GM18907 (cell line): ENCODE data around the gene RPL13.
A peak's percentile ranks its signal among the peaks of the same experiment; 100 is the strongest.
"Not testable (repeated sequence)": the region's sequence is repeated elsewhere in the genome, so short reads cannot be mapped to it uniquely, and the experiment has no call there.

Experiments
- ATAC-seq: cut with Tn5 transposase; IDR thresholded peaks from one replicate; pipeline ENCODE4 v1.9.1; 2021; ENCODE audit warnings: mild to moderate bottlenecking, moderate library complexity; ENCODE audit not compliant: unreplicated experiment

RPL13 gene

DNA sequence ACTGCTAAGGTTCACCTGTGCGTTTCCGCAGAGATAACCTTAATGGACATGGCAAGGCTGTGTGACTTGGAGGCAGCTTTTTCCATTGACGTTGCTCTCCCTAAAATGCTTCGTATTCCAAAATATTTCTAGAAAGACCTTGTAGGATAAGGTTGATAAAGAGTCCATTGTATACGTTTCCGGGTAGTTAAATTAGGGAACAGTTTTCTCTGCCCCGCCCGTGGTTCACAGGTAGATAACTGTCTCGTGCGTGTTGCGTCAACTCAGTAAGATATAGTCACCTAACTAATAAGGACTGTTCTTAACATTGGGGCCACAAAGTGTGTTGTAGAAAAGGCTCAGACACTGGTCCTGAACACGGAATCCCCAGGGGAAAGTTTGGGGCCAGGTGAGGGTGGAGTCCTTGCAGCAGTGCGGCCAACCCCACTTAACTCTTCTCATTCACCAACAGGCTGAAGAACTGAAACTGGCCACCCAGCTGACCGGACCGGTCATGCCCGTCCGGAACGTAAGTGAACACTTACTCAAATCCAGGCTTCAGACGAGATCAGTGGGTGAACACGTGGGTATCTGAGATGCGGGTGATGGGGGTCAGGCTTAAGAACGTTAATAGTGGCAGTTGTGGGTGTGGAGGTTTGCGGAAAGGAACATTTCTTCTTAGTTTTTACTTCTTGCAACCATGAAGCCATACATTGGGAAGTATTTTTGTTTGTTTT lies 1.6 kb downstream of the RPL13 start:
- ATAC-seq: no peak

DNA sequence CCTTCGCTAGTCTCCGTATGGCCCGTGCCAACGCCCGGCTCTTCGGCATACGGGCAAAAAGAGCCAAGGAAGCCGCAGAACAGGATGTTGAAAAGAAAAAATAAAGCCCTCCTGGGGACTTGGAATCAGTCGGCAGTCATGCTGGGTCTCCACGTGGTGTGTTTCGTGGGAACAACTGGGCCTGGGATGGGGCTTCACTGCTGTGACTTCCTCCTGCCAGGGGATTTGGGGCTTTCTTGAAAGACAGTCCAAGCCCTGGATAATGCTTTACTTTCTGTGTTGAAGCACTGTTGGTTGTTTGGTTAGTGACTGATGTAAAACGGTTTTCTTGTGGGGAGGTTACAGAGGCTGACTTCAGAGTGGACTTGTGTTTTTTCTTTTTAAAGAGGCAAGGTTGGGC lies 2.5 kb downstream of the RPL13 start:
- ATAC-seq: no peak

DNA sequence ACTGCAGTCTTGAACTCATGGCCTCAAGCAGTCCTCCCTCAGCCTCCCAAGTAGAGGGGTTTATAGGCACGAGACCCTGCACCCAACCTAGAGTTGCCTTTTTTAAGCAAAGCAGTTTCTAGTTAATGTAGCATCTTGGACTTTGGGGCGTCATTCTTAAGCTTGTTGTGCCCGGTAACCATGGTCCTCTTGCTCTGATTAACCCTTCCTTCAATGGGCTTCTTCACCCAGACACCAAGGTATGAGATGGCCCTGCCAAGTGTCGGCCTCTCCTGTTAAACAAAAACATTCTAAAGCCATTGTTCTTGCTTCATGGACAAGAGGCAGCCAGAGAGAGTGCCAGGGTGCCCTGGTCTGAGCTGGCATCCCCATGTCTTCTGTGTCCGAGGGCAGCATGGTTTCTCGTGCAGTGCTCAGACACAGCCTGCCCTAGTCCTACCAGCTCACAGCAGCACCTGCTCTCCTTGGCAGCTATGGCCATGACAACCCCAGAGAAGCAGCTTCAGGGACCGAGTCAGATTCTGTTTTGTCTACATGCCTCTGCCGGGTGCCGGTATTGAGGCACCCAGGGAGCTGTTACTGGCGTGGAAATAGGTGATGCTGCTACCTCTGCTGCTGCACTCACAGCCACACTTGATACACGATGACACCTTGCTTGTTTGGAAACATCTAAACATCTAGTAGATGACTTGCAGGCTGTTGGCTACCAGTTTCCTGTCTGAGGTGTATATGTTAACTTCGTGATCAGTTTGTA lies 3.3 kb downstream of the RPL13 start:
- no peak for ATAC-seq

DNA sequence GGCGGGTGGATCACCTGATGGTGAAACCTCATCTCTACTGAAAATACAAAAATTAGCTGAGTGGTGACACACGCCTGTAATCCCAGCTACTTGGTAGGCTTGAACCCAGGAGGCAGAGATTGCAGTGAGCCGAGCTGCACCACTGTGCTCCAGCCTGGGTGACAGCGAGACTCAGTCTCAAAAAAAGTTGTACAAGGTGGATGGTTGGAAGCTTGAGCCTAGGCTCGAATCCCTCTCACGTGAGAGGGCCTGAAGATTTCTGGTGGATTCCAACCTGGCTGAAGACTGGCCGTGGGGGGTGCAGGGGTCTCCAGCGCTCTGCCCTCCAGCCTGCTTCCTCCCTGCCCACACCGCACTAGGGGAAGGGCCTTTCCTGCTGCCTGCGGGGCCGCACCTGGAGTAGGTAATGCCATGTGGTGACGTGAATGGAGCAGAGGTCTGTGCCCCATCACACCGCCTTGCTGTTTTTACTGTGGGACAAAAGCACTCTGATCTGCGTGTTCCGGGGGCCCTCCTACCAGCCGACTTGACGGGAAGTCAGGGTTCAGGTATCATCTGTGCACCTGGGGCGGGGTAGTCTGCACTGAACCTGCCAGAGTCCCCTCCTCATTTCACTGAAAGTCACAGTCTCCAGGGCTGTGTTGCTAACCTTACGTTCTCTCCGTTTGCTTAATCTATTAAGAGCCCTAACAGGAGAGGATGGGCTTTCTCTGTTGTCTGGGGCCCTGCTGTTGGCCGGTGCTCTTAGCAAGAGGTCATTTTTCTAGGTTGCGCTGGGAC lies 4.2 kb downstream of the RPL13 start:
- ATAC-seq: no peak

DNA sequence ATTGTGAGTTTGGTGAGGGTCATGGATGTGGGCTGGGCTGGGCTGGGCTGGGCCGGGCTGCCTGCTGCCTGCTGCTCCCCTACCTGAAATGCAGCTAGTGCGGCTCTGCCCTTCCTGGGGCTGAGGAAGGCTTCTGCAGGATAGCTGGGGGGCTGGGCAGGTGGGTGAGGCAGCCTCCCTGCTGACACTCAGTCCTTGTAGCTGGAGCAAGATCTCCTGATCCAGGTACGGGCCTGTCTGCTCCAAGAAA lies 4.7 kb downstream of the RPL13 start:
- no peak for ATAC-seq

DNA sequence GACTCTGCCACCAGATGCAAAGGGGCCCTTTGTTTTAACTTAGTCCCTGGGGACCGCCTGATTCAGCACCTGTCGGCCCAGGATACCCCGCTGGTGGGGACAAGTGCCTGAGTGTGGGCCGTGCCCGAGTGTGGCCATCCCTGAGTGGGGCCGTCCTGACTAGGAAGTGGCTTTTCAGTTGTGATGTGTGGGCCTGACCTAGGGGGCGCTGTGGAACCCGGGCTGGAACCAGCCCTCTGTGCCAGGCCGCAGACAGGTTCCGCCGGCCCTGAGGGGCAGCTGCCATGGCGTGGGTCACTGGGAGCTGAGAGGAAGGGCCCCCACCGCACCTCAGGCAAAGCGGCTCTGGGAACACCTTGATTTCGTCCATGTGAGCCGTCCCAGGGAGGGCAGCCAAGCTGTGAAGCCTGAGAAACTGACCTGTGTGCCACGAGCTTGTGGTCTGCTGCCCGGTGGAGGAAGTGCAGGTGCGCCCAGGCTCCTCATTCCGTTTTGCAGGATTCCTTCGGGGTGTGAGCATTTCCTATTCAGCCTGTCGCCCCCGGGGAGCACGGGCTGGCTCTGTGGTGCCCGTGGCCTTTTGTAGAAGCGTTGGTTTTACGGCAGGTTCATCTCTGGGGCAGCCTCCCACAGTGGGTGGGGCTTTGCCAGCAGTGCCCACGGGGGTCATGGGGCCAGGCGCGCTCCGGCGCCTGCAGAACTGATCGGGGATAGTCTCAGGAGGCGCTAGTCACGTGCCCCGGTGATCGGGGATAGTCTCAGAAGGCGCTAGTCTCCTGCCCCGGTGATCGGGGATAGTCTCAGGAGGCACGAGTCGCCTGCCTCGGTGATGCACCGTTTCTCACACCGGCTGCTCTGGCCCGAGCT lies 5.3 kb downstream of the RPL13 start:
- ATAC-seq: no peak

DNA sequence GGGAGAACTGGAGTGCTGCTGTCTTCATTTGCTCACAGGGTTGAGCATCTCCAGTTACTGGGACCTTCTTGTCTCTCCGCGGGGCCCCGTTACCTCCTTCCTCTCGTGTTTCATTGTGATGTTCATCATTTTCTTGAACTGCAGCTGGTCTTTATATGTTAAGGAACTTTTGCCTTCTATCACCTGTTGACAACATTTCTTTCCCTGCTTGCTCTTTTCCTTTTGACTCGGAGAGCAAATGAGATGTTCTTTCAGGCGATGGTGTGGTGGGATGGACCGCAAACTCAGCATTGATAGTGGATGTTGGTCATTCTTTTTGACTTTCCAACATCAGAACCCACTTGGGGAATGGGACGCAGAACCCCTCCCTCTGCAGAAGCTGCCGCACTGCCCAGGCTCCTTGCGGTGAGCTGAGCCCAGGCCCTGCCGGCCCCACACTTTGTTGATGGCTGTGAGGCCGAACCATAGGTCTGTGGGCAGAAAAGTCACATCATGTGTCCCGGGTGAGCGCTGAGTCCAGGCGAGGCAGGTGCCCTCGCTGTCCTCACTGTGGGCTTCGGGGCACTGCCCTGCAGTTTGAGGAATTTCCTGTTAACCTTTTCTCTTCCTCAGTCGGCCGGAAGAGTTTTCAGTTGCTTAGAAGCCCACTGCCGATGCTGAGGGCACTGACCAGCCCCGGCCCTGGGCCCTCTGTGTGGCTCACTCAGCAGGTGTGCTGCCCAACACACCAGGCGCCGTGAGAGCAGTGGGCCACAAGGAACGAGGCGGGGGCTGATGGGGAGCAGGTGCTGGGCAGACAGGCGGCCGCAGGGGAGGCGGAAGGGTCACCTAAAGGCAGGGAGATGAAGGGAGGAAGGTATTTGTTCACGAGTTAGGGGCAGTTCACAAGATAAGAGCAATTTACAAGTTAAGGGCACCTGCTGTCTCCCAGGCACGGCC lies 7.4 kb downstream of the RPL13 start:
- no peak for ATAC-seq

DNA sequence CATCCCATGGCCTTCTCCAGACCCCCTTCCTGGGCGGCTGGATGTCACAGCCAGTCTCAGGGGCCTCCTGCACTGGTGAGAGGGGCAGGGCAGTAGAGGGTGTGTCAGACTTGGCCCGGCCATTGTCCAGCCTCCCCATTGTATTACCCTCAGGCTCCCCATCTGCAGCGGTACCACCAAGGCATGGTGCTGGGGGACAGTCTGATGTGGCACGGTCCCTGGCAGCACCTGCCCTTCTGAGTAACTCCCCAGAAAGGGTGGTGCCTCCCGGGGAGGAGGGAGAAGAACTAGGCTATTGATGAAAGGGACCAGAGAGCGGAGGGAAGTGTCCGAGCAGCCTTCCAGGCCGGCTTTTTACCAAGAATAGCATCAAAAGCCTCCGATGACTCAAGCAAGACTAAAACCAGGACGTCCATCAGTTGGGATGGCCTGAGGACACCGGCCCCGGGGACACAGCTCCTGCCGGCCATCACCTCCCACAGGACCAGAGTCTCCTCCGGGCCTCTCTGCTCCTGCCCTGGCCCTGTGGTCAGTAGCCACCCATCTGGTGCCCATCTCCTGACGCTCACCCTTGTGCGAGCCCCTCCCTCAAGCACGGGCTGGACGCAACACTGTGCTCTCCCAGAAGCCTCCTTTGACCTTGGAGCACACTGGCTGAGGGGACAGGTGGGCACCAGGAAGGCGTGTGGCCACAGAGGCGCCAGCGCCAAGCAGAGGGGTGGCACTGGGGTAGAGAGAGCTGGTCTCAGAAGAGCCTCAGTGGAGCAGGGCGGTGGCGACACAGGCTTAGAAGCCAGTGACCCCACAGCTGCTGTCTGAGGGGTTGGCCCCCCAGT lies 9.2 kb downstream of the RPL13 start:
- ATAC-seq: no peak

DNA sequence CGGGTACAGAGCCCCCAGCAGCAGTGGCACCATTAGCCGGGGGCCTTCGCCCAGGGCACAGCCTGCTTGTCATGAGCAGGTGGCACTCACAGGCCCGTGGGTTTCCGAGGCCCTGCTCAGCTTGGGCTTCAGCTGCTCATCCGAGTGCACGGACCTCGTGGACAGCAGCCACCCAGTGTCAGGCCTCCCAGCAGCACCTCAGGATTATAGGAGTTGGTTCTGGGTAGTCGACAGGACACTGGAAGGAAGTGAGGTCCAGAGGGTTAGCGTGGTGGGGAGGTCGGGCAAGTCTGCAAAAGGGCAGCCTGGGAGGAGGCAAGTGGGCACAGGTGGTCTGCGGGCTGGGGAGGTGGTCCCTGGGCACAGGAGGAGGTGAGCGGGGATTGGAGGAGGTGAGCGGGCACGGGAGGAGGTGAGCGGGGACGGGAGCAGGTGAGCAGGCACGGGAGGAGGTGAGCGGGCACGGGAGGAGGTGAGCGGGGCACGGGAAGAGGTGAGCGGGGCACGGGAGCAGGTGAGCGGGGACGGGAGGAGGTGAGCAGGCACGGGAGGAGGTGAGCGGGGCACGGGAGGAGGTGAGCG lies 10.0 kb downstream of the RPL13 start:
- no peak for ATAC-seq

DNA sequence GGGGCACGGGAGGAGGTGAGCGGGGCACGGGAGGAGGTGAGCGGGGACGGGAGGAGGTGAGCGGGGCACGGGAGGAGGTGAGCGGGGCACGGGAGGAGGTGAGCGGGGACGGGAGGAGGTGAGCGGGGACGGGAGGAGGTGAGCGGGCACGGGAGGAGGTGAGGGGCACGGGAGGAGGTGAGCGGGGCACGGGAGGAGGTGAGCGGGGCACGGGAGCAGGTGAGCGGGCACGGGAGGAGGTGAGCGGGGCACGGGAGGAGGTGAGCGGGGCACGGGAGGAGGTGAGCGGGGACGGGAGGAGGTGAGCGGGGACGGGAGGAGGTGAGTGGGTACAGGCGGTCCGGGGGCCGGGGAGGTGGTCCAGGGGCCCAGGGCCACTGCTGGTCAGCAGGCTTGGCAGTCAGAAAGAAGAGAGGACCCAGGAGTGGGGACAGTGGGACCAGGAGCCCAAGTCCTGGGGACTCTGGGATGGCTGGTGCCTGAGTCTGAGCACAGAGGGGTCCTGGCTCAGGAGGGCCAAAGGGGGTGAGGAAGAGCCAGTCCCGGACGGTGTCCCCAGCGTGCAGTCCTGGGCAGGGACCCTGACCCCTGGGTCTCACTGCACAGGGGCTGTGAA lies 10.6 kb downstream of the RPL13 start:
- not testable (repeated sequence) for ATAC-seq

DNA sequence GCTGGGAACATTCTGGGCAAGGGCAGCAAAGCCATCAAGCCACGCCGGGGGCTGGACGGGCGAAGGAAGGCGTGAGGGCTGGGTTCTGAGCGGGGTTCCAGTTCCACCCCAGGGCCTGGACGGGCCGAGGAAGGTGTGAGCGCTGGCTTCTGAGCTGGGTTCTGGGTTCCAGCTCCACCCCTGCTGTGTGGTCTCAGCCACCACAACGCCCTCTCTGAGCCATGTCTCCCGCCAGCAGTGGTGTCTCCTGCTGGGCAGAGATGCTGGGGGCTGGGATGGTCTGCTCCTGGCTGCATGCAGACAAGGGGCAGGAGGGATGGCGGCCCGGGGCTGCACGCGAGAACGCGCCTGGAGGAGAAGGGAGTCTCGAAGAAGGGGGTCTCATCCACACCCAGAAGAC lies 11.2 kb downstream of the RPL13 start:
- no peak for ATAC-seq

DNA sequence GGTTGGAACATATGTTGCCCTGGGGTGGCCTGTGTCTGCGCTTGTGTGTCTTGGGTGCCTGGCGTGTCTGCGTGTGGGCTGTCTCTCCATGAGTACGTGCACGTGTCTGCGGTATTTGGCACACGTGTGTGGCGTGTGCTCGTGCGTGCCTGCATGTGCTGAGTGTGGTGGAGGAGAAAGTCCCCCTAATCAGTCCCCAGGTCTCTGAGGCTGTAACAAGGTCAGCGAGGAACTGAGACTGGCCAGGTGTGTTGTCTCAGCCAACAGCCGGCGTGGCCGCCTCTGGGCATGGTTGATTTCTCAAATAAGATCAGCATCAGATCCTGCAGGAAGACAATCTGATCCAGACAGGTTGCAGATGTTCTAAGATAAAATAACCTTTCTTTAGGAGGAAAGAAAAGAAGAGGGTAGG lies 11.6 kb downstream of the RPL13 start:
- ATAC-seq: peak; percentile 34

DNA sequence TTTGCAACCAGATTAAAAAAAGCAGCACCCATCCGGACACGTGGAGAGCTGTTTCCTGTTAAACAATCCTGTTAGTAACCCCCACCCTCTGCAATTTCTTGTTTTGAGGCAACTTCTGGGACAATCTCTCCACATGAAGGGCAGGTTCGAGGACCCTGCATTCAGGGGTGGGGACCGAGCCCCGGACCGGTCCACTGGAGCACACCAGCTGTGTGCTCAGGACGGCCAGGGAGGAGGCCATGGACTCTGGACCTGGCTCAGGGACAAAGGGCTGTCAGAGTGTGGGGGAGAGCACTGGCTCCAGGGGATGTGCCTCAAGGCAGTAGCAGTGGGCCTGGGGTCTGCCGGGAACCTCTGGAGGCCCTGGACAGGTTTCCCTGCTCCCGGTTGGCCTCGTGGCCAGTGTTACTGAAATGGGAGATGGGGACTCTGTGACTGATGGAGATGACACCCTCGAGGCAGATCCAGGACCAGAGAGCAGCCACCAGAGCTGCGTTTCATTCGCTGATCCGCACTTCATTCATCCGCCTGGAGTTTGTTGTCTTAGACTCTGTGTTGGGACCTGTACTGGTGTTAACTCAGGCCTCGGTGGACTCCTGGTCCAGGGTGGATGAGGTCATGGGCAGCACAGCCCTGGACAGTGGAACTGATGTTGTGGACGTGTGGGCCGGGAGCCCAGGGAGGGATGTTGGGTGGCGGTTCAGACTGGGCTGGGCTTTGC lies 12.2 kb downstream of the RPL13 start:
- no peak for ATAC-seq

DNA sequence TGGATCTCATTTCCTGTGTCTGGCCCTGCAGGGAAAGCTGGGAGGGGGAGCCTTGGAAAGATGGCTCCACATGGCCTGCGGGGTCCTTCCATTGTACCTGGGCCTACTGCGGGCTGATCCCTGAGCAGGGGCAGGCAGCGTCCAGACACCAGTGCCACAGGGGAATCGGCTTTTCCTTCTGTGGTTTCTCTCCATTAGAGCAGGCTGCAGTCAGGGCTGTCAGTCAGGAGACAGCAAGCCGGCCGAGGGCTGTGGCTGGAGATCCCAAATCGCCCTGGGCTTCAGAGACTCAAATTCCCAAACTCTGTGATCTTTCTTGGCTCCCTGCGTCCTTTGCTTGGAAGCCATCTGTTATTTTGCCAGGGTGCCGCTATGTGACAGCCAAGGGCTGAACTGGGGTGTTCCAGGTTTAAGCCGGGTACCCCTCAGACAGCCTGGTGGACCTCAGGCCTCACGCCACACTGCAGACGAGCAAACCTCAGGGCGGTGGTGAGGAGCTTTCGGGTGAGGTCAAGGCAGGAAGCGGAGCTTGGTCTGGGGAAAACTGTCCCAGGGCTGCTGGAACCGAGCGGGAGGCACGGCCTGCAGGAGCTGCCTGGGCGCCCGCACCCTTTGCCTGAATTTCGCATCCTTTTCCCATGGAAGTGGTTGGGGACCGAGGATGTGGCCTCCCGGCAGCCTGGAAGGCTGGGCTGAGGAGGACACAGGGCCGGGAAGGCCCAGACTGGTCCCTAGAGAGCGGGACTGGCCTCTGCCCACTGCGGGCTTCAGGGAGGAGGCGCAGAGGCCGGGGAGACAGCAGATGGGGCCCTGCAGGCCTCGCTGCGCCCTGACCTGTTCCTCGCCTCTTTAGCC lies 13.6 kb downstream of the RPL13 start:
- ATAC-seq: no peak

DNA sequence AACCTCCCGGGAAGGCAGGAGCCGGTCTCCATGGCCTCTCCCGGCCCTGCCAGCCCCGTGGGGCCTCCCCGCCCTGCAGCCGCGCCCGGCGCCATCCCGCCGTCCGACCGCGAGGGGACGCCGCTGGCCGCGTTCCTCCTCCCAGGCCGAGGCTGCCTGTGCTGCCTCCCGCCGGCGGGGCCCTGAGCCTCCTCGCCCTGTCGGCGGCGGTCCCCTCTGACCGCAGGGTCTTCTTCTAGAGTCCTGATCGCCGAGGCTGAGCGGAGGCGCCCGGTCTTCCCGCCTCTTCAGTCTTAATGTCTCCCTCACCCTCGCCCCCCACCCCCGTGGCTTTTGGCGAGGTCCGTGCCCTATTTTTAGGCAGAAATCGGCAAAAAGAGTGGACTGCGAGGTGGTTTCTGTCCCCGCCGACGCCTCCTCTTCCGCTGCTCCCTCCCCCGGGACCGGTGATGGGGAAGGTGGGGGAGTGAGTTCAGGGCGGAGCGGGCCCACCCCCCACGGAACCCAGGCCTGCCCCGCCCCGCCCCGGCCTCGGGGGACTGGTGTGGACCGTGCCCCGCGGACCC lies 14.3 kb downstream of the RPL13 start:
- peak; percentile 49 for ATAC-seq
